Measurements from ENCODE around the gene ZIC1. TPM values are rescaled to one million over a fixed set of nuclear protein-coding genes. Genes with fewer than 3 reads are reported as not detected.
A peak's percentile ranks its signal among the peaks of the same experiment; 100 is the strongest.

ZIC1 gene
- total and polyA plus RNA-seq, 2 of the 13 experiments (the other 11 are each of a cell fraction or from before 2014, with no cell fraction given): not detected

- TF ChIP-seq SIX4 (CRISPR knock-in tag; IDR thresholded peaks at IDR 0.05) (no peak), ZNF790 (CRISPR knock-in tag; IDR thresholded peaks at IDR 0.05; ENCODE audit: borderline replicate concordance) (no peak), HOXD1 (CRISPR knock-in tag; IDR thresholded peaks at IDR 0.05) (no peak), KAT8 (CRISPR knock-in tag; IDR thresholded peaks at IDR 0.05) (no peak)
These were observed 41.0 kb upstream of the ZIC1 start (continued) for GRCh38 chr3:147368151-147368550.

- H4K20me1 ChIP-seq (ENCODE audit: insufficient read depth, low read length): no peaks in the 10 kb centered on the region
- no peak overlapping the region for H3K4me3 ChIP-seq (replicated peaks in 1 of 3; ENCODE audit: insufficient read depth in 1 of 3, low read depth in 2 of 3, low read length in 3 of 3)
- intact Hi-C loops (cut with micrococcal nuclease; ENCODE audit: unreplicated experiment): loop anchor here (5.0 to 10.0 kb wide), 3 partner anchors 246 to 1214 kb away; no protein-coding TSS in a partner anchor
- peak; percentile 84 for DNase-seq (ENCODE audit: low spot score)
- H3K4me2 ChIP-seq (ENCODE audit: low read depth, low read length): peak overlapping the region; percentile 59
- CTCF ChIA-PET (ENCODE audit: low intra/inter-chr PET ratio, low total read pairs): no interaction called here
- ATAC-seq: peak; percentile 98
- H3K36me3 ChIP-seq (replicated peaks in 1 of 2; ENCODE audit: control insufficient read depth in 1 of 2, insufficient read depth in 2 of 2, low read length in 2 of 2): no peaks in the 10 kb centered on the region
- no peak overlapping the region for H3K9ac ChIP-seq (ENCODE audit: insufficient read depth, low read depth, low read length)
- peak; percentile 92 for FAIRE-seq
- no peak overlapping the region for H2AFZ ChIP-seq (ENCODE audit: low read length)
- 7% methylated on average over 12 of the region's 16 CpGs for WGBS (ENCODE audit: low lambda C conversion rate)
- no TSS peak for BruUV-seq (replicated peaks)
- H3K27ac ChIP-seq (ENCODE audit: extremely low read length, insufficient read depth, low read length): no peak overlapping the region
- H3K79me2 ChIP-seq (ENCODE audit: insufficient read depth, low read length): no peaks in the 10 kb centered on the region
- H3K9me3 ChIP-seq (ENCODE audit: low read length): no peaks in the 10 kb centered on the region
- in situ Hi-C loops (cut with HindIII; ENCODE audit: extremely low pct_ligation_motif_present, low pct_unique_long_range_greater_than_20kb): no loop called here
- peaks cover 18% of the 10 kb centered on the region for H3K4me1 ChIP-seq (ENCODE audit: insufficient read depth, low read length)
- peaks cover 0 to 12% of the 10 kb centered on the region in 2 experiments; a peak in 2 of 5 replicates for H3K27me3 ChIP-seq (ENCODE audit: control insufficient read depth in 1 of 2, insufficient read depth in 2 of 2, low read length in 2 of 2)
- POLR2A ChIA-PET: no interaction called here
- TF ChIP-seq ARNTL (CRISPR knock-in tag; IDR thresholded peaks at IDR 0.05) (peak; percentile 55; the same call in 1 of the 2 replicates), HMG20A (CRISPR knock-in tag; IDR thresholded peaks at IDR 0.05; ENCODE audit: borderline replicate concordance) (peak; percentile 85), HOMEZ (CRISPR knock-in tag; IDR thresholded peaks at IDR 0.05; ENCODE audit: low read depth) (peak; percentile 82), TARDBP (CRISPR knock-in tag; IDR thresholded peaks at IDR 0.05) (peak; percentile 79), FOSL2 (CRISPR knock-in tag; IDR thresholded peaks at IDR 0.05) (peak; percentile 69), SOX13 (IDR thresholded peaks at IDR 0.05) (peak; percentile 77), SOX13 (CRISPR knock-in tag; conservative IDR thresholded peaks at IDR 0.05 in 1 of 2, IDR thresholded peaks at IDR 0.05 in 1 of 2) (peak in 1 of 2 experiments; percentile 88; a peak in 2 of 4 replicates), CEBPG (CRISPR knock-in tag; IDR thresholded peaks at IDR 0.05) (peak; percentile 92), LCORL (IDR thresholded peaks at IDR 0.05) (no peak), LCORL (CRISPR knock-in tag; IDR thresholded peaks at IDR 0.05) (peak; percentile 40; the same call in 1 of the 2 replicates), MIER2 (CRISPR knock-in tag; IDR thresholded peaks at IDR 0.05) (no peak), TRIM24 (CRISPR knock-in tag; IDR thresholded peaks at IDR 0.05) (peak; percentile 86), FOSL1 (CRISPR knock-in tag; IDR thresholded peaks at IDR 0.05; ENCODE audit: borderline replicate concordance) (no peak), NCOR1 (IDR thresholded peaks at IDR 0.05; ENCODE audit: borderline replicate concordance, low read length) (peak; percentile 65; the same call in 1 of the 2 replicates), TFDP2 (CRISPR knock-in tag; IDR thresholded peaks at IDR 0.05) (0 out of 2 replicates have a peak, but pooled peaks have one; percentile 29), POLR2G (IDR thresholded peaks at IDR 0.05; ENCODE audit: low read depth, low read length) (no peak), TBX2 (CRISPR knock-in tag; IDR thresholded peaks at IDR 0.05; ENCODE audit: borderline replicate concordance) (peak; percentile 58; the same call in 1 of the 2 replicates), RARG (CRISPR knock-in tag; IDR thresholded peaks at IDR 0.05; ENCODE audit: low read depth) (no peak), FOXP1 (IDR thresholded peaks at IDR 0.05) (no peak), FOXP1 (CRISPR knock-in tag; IDR thresholded peaks at IDR 0.05) (peak; percentile 75; the same call in 1 of the 2 replicates)
These were observed 40.5 kb upstream of the ZIC1 start for GRCh38 chr3:147368561-147369221.
